MCF 10A (cell line): ENCODE measurements around the gene ARMH4. TPM values are rescaled to one million over a fixed set of nuclear protein-coding genes. Genes with fewer than 3 reads are reported as not detected.

Source experiments
- BruUV-seq: library from RNA; stranded (reverse); fragments of 400-500 nt; replicated peaks from 2 replicates; lab custom pipeline; 2021; lab: Mats Ljungman, UMichigan
- CTCF ChIA-PET: fragments of 300-600 bp; sonication (Branson Sonifier 250); formaldehyde crosslinking; extraction: SDS; loops from one replicate; lab custom pipeline; 2021; ENCODE audit warnings: antibody characterized with exemption, inconsistent platforms; lab: Yijun Ruan, JAX
- POLR2A ChIA-PET: fragments of 300-600, 350-650 bp; sonication (Branson Sonifier 250); formaldehyde crosslinking; extraction: SDS; loops from one replicate; lab custom pipeline; 2020; ENCODE audit warnings: antibody characterized with exemption, inconsistent platforms; lab: Yijun Ruan, JAX
- DNase-seq: peaks from one replicate; pipeline ENCODE4 v3.0.0-alpha.2; 2018; ENCODE audit not compliant: unreplicated experiment
- H3K27ac Mint-ChIP-seq: one replicate; pipeline ENCODE4 v1.8.0; 2022; ENCODE audit warnings: mild to moderate bottlenecking, low read depth, mixed read lengths; ENCODE audit not compliant: unreplicated experiment
- H3K27me3 Mint-ChIP-seq: one replicate; pipeline ENCODE4 v1.8.0; 2022; ENCODE audit warnings: mixed read lengths; ENCODE audit not compliant: insufficient read depth, unreplicated experiment
- H3K36me3 Mint-ChIP-seq: one replicate; pipeline ENCODE4 v1.8.0; 2022; ENCODE audit warnings: mild to moderate bottlenecking, moderate library complexity, mixed read lengths; ENCODE audit not compliant: insufficient read depth, unreplicated experiment
- H3K4me1 Mint-ChIP-seq: one replicate; pipeline ENCODE4 v1.8.0; 2022; ENCODE audit warnings: mixed read lengths; ENCODE audit not compliant: insufficient read depth, unreplicated experiment
- H3K4me3 Mint-ChIP-seq: one replicate; pipeline ENCODE4 v1.8.0; 2022; ENCODE audit warnings: mild to moderate bottlenecking, moderate library complexity, mixed read lengths; ENCODE audit not compliant: unreplicated experiment
- H3K9me3 Mint-ChIP-seq: one replicate; pipeline ENCODE4 v1.8.0; 2022; ENCODE audit warnings: mixed read lengths; ENCODE audit not compliant: unreplicated experiment
- CTCF ChIP-seq: fragments of 200-600 bp; IDR thresholded peaks from one replicate; pipeline ENCODE4 v1.8.0; 2022; ENCODE audit warnings: antibody characterized with exemption, mild to moderate bottlenecking; ENCODE audit not compliant: unreplicated experiment
- intact Hi-C: fragments of 100-400 bp; cut with micrococcal nuclease; formaldehyde crosslinking; loops from 2 replicates; pipeline ENCODE4 v1.14.1; 2022
- total RNA-seq: library from RNA; stranded (reverse); gene quantifications from 2 replicates; pipeline ENCODE4 v1.2.3, GENCODE V29; 2022

ARMH4 gene
- total RNA-seq, 1 experiment from 2014 or later: not detected

GRCh38 chr14:58068306-58068705, 83.7 kb downstream of the ARMH4 start:
- Mint-ChIP-seq H3K36me3 (peaks cover 13% of the 10 kb centered on the region), H3K27ac (no peak overlapping the region), H3K4me1 (no peaks in the 10 kb centered on the region), H3K4me3 (no peak overlapping the region), H3K9me3 (no peaks in the 10 kb centered on the region), H3K27me3 (no peaks in the 10 kb centered on the region)
- no peak for DNase-seq
- ChIA-PET POLR2A (no interaction called here), CTCF (interaction anchor here (0.6 to 9.1 kb wide), 5 partner anchors 9 to 377 kb away, joined by 3 to 93 read pairs (median 3); no protein-coding TSS in a partner anchor)
- no peak for TF ChIP-seq CTCF
- intact Hi-C loops: no loop called here
- no TSS peak for BruUV-seq

GRCh38 chr14:58066115-58066514, 85.9 kb downstream of the ARMH4 start:
- ChIA-PET POLR2A (interaction anchor here (1.1 kb wide), 1 partner anchor 11 kb away, joined by 3 read pairs; no protein-coding TSS in a partner anchor), CTCF (interaction anchor here (0.6 to 1.4 kb wide), 4 partner anchors 11 to 578 kb away, joined by 3 to 8 read pairs (median 4); no protein-coding TSS in a partner anchor)
- Mint-ChIP-seq H3K27me3 (no peaks in the 10 kb centered on the region), H3K4me1 (no peaks in the 10 kb centered on the region), H3K4me3 (no peak overlapping the region), H3K27ac (peak overlapping the region; percentile 1), H3K36me3 (peaks cover 13% of the 10 kb centered on the region), H3K9me3 (no peaks in the 10 kb centered on the region)
- intact Hi-C loops: no loop called here
- peak; percentile 31 for DNase-seq
- no TSS peak for BruUV-seq
- no peak for TF ChIP-seq CTCF

GRCh38 chr14:58061581-58061980, 90.4 kb downstream of the ARMH4 start:
- BruUV-seq: no TSS peak
- TF ChIP-seq CTCF: no peak
- POLR2A ChIA-PET: no interaction called here
- H3K4me1 Mint-ChIP-seq: peaks cover 6% of the 10 kb centered on the region
- intact Hi-C loops: no loop called here
- no peaks in the 10 kb centered on the region for H3K9me3 Mint-ChIP-seq
- CTCF ChIA-PET: interaction anchor here (0.8 to 1.3 kb wide), 2 partner anchors 11 to 369 kb away, joined by 3 to 5 read pairs; no protein-coding TSS in a partner anchor
- no peak overlapping the region for H3K27ac Mint-ChIP-seq
- no peaks in the 10 kb centered on the region for H3K27me3 Mint-ChIP-seq
- H3K4me3 Mint-ChIP-seq: no peak overlapping the region
- no peak for DNase-seq
- no peaks in the 10 kb centered on the region for H3K36me3 Mint-ChIP-seq

- H3K4me1 Mint-ChIP-seq: peaks cover 6% of the 10 kb centered on the region
- ChIA-PET CTCF (interaction anchor here (0.6 to 0.8 kb wide), 2 partner anchors 11 to 17 kb away, joined by 3 read pairs; no protein-coding TSS in a partner anchor), POLR2A (no interaction called here)
- intact Hi-C loops: no loop called here
- BruUV-seq: no TSS peak
- DNase-seq: no peak
- H3K27me3 Mint-ChIP-seq: no peaks in the 10 kb centered on the region
- H3K9me3 Mint-ChIP-seq: no peaks in the 10 kb centered on the region
- H3K4me3 Mint-ChIP-seq: no peak overlapping the region
- H3K36me3 Mint-ChIP-seq: no peaks in the 10 kb centered on the region
- no peak for TF ChIP-seq CTCF
- H3K27ac Mint-ChIP-seq: no peak overlapping the region
Measured at GRCh38 chr14:58060898-58061297, 91.1 kb downstream of the ARMH4 start.
